DMS114 treated with DMSO at 0.1 percent for 48 hours (cell line): ENCODE measurements around the gene PSMB1.
"Not testable (repeated sequence)": the region's sequence is repeated elsewhere in the genome, so short reads cannot be mapped to it uniquely, and the experiment has no call there.

Experiments used
- DNase-seq: peaks from one replicate; lab custom pipeline; 2025; ENCODE audit not compliant: unreplicated experiment; lab: John Stamatoyannopoulos, UW

PSMB1 gene

DNA sequence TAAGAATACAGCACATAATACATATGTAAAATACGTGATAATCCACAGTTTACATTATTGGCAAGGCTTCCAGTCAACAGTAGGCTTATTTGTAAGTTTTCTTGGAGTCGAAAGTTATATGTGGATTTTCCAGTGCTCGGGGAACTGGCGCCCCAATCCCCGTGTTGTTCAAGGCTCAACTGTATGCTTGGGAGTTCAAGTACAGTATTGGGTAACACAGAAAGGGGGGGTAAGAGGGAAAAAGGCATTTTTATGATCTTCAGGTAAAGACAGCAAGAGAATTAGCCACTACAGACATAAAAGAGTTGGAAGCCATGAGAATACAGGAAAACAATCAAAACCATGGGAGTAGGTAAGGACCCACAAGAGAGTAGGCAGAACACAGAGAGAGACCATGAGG is 16.4 kb downstream of the PSMB1 start:
- DNase-seq = no peak

DNA sequence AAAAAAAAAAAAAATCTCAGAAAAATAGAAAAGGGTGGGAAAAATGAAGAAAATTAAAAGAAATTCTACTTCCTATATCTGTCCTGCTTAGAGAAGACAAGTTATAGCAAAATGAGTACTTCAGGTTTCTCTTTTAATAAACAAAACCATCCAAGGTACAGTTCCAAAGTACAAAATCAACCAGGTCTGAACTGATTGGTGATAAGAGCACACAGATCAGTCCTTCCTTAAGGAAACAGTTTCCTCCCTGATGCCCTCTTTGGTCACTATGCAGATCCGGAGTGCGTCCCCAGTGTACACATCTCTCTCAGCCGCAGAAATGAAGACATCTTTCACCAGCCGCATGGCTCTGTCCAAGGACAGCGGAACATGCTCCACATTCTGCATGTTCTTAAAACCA is 18.1 kb downstream of the PSMB1 start:
- no peak for DNase-seq

DNA sequence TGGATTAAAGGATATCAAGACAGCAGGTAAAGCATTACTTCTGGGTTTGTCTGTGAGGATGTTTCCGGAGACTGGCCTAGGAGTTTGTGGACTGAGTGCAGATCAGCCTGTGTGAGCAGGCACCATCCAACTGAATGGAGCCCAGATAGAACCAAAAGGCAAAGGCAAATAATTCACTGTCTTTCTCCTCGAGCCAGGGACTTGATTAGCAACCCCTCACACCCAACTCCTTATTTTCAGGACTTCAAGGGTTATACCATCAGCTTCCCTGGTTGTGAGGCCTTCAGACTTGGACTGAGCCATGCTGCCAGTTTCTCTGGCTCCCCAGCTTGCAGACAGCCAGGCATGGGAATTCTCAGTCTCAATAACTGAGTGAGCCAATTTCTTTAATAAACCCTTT is 19.3 kb downstream of the PSMB1 start:
- DNase-seq = no peak

DNA sequence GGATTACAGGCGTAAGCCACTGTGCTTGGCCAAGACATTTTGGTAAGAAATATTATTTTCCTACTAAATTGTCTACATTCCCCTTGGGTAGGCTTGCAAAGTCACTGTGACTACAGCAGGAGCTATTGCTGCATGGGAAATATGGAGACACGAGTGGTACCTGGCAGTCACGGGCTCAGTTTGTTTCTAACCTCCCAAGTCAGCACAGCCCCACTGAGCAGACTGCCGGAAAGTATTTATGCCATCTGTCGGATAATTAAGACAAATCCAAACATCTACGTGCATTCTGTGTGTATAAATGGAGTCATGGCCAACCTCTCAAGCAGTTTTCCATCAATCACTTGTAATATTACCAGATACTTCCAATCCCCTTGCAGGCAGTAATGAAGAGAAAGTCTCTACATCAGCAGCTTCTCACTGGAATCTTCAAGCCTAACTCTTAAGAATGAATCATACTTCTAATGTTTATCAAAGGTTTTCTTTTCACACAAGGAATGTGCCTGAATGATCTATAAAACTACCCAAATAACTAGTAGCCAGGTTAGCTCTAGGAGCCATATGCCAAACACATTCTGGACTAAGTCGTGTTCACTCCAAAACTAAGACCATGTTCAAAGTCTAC is 20.1 kb downstream of the PSMB1 start:
- DNase-seq = no peak

DNA sequence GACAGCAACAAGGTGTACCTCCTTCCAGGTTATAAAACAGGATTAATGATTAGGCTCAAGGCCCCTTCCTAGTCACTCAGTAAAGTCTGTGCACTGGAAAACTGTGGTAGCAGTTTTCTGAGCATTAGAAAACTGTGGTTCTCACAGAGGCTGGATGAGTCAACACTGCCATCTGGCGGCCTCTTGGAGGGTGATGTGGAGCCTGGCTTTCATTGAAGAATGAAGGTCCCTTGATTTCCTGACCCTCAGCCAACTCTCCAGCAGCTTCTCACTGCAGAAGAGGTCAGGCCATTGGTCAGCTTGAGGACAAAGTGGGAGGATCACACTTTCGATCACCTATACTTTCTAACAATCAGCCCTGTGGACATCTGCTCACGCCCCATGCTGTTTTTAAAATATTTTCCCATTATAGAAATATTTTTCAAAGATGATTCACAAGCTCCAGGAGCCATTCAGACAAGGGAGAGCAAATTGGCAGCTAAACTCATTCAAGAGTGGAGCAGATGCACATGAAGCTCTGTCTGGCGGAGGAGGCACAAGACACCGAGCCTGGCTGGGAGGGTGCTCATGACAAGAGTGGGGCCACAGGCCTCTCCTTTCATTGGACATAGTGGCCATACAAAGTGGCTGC is 23.2 kb downstream of the PSMB1 start:
- DNase-seq = peak; percentile 20

DNA sequence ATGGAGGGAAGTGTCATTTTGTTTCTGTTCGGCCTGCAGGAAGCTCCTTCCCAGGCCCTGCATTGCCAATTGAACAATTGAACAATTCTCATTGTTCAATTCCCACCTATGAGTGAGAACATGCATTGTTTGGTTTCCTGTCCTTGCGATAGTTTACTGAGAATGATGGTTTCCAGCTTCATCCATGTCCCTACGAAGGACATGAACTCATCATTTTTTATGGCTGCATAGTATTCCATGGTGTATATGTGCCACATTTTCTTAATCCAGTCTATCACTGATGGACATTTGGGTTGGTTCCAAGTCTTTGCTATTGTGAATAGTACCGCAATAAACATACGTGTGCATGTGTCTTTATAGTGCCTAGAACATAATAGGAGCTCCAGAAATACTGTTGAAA is 25.1 kb downstream of the PSMB1 start:
- not testable (repeated sequence) for DNase-seq

DNA sequence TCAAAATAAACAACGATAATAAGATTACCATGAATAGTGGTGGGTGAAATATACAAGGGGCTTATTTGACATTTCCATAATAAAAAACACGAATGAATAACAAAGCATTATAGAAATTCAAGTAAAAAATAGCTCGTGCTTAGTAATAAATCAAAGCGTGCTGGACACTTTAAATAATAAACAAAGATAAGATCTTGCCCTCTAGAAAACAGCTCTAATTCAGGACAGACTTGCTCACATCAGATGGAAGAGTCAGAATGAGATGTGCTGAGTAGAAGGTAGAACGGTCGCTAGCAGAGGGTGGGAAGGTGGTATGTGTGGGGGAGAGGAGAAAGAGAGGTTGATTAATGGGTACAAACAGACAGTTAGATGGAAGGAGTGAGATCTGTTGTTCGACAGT is 27.3 kb downstream of the PSMB1 start:
- no peak for DNase-seq

DNA sequence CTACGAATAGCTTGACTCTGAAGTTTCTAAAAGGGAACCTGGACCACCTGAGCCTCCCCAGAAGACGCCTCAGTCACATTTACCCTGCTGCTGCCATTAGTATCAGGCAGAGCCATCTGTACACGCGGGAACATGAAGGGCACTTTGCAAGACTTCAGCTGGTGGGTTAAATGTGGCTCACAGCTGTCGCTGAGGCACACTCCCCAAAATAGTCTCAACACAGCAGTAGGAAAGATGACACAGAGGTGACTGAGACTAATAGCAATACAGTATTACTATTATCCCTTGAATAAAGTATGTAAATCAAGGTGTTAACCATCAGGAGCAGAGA is 29.0 kb downstream of the PSMB1 start:
- DNase-seq = no peak

DNA sequence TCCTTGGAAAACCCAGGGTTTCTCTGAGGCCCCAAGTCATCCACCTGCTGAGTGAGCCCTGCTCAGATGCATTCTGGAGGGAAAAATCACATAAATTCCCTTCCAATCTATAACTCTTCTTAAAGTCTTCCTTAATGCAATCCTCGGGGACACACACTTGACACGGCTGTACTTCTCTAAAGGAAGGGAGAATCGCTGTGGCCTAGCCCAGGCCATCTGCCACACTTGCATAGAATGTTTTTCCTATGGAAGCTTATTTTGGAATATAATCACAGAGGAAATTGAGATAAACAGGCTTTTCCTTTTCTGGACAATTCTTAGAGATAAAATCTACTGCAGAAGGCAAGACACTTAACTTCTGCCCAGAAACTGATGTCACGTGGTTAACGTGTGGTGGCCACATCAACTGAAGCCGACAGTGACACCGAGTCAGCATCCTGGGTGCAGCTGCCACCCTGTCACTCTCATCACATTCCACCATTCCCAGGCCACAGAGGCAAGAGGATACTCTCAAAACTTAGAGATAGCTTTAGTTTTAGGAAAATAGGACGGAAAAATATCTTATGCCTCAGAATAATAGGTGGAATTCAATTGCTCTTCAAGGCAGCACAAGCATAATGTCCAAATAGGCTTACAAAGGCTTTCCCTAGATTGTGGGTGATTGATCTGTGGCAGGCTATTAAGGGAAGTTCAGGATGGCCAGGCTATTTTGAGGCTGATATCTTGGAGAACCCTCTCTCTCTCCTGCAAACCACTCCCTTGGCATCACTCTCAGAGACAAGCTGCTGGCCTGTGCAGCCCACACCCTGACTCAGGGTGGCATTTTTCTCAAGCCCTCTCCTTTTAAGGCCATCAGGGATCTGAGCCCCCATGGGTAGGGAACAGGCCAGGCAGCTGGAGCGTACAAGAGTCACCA is 29.6 kb downstream of the PSMB1 start:
- no peak for DNase-seq

DNA sequence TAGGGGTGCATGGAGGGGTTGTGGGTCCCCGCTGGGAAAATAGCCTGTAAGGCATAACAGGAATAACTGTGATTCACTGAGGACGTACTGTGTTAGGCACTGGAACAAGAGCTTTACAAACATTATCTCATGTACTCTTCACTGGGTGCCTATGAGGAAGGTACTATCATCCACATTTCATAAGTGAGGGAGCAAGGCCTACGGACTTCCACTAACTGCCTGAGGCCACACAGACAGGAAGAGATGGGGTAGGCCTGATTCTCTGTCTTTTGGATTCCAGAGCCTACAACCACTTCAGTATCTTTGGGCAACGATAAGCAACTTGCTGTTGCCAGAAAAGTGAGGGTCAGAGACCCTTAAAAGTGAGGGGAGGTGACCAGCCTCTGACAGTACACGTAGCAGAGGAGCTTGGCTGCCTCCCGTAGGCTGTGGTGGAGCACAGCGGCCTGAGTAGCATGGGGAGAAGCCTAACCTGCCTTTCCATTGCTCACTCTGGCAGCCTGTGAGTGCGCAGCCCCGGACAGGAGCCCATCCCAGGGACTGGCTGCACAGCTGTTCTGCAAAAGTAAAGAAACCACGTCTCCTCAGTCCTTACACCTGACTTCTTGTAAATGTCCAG is 30.4 kb downstream of the PSMB1 start:
- no peak for DNase-seq

DNA sequence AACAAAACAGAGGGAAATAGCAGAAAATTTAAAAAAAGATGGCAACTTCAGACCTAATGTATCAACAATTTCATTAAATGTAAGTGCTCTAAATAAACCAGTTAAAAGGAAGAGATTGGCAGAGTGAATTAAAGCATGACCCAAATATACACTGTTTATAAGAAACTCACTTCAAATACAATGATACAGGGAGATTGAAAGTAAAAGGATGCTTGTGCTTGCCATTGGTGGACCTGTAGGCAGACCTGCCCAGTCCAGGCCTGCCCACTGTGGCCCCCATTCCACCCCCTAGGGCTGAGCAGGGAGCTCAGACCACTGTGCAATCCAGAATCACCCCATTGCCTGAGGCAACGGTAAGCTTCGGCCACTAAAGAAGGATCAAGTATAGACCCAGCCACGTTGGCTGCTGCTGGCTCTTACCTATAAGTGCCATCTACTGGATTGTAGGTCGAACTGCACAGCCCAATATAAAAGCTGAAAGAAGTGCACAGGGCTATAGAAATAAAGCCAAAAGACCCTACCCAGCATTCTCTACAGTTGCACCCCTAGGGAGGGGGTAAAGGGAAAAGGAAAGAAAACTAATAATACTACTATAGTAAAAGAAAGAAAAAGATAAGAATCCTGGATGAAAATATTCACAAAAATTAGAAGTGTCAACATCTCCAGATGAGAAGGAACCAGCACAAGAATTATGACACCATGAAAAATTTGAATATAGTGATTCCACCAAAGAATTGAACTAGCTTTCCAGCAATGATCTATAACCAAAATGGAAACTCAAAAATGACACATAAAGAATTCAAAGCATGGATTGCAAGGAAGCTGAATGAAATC is 36.1 kb downstream of the PSMB1 start:
- no peak for DNase-seq

DNA sequence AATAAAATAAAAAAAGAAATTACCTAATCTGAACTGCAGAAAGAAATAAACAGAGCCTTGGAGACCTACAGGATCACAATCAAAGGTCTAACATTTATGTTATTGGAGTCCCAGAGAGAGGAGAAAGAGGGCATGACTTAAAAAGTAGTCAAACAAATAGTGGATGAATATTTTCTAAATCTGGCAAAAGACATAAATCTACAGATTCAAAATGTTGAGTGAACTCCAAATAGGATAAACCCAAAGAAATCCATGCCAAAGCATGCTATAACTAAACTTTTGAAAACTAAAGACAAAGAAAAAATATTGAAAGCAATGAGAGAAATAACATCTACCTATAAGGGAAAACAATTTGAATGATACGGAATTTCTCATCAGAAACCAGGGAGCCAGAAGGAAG is 38.2 kb downstream of the PSMB1 start:
- DNase-seq = no peak

DNA sequence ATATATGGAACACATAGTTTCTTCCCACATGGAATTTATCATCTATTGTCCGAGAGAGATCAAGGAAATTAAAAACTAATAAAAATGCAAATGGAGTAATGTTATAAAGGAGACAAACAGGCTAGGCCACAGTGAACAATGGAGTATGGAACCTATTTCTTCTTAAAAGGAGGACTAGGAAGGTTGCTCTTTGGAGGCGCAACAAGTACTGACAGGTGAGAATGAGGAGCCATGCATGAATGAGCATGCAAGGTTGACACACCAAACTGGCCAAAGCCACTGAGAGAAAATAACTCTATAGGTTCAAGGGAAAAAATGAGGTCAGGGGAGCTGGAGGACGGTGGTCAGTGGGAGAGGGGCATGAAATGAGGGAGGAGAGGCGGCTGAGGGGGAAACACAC is 40.9 kb downstream of the PSMB1 start:
- no peak for DNase-seq

DNA sequence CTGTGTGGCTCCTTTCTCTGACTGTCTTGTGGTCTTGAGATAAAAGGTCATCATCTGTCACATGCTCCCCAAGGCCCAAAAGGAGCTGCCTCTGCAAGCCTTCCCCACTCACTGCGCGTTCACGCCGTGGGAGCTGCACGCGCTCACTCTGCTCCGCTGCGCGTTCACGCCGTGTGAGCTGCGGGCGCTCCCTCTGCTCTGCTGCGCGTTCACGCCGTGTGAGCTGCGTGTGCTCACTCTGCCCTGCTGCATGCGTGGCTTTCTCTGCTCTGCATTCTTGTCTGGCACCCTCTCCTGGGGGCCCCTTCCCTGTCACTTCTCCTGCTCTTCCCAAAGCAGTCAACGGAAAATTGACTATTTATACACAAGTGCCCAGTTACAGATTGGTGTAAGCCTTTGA is 42.5 kb downstream of the PSMB1 start:
- DNase-seq = no peak

DNA sequence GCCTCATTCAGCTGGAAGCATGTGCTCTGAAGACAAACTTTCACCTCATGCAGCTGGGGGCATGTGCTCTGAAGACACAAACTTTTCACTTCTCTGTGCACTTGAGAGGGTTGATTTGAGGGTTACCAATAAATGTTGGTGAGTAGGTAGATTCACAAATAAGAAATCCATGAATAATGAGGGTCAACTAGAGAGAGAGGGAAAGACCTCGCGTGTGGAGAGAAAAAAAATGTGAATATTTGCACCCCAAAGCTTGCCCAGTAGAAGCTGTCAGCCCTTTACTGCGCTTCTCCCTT is 43.4 kb downstream of the PSMB1 start:
- no peak for DNase-seq

DNA sequence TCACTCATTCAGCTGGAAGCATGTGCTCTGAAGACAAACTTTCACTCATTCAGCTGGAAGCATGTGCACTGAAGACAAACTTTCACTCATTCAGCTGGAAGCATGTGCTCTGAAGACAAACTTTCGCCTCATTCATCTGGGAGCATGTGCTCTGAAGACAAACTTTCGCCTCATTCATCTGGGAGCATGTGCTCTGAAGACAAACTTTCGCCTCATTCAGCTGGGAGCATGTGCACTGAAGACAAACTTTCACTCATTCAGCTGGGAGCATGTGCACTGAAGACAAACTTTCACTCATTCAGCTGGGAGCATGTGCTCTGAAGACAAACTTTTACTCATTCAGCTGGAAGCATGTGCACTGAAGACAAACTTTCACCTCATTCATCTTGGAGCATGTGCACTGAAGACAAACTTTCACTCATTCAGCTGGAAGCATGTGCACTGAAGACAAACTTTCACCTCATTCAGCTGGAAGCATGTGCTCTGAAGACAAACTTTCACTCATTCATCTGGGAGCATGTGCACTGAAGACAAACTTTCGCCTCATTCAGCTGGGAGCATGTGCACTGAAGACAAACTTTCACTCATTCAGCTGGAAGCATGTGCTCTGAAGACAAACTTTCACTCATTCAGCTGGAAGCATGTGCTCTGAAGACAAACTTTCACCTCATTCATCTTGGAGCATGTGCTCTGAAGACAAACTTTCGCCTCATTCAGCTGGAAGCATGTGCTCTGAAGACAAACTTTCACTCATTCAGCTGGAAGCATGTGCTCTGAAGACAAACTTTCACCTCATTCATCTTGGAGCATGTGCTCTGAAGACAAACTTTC is 44.0 kb downstream of the PSMB1 start:
- DNase-seq = not testable (repeated sequence)

DNA sequence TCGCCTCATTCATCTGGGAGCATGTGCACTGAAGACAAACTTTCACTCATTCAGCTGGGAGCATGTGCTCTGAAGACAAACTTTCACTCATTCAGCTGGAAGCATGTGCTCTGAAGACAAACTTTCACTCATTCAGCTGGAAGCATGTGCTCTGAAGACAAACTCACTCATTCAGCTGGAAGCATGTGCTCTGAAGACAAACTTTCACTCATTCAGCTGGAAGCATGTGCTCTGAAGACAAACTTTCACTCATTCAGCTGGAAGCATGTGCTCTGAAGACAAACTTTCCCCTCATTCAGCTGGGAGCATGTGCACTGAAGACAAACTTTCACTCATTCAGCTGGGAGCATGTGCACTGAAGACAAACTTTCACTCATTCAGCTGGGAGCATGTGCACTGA is 44.8 kb downstream of the PSMB1 start:
- DNase-seq = not testable (repeated sequence)

DNA sequence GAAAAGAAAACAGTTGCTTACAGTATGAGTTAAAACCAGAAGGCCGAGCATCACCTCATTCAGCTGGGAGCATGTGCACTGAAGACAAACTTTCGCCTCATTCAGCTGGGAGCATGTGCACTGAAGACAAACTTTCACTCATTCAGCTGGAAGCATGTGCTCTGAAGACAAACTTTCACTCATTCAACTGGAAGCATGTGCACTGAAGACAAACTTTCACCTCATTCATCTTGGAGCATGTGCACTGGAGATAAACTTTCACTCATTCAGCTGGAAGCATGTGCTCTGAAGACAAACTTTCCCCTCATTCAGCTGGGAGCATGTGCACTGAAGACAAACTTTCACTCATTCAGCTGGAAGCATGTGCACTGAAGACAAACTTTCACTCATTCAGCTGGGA is 45.4 kb downstream of the PSMB1 start:
- not testable (repeated sequence) for DNase-seq

DNA sequence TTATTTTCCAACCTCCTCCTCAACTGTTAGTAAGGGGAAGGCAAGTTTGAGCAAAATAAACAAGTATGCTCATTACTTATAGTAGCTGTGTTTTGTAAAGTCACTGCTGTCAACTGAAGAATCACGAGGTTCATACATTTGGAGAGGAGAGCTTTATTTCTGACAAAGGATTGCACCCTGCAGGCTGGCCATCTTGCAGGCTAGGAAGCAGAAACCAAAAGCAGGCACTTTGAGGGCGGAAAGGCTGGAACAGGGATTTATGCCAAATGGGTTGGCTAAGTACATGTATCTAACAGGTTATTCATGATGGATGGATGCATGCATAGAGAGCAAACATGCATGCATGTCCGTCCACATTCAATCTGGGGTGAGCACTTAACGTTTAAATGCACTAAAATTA is 46.7 kb downstream of the PSMB1 start:
- no peak for DNase-seq

DNA sequence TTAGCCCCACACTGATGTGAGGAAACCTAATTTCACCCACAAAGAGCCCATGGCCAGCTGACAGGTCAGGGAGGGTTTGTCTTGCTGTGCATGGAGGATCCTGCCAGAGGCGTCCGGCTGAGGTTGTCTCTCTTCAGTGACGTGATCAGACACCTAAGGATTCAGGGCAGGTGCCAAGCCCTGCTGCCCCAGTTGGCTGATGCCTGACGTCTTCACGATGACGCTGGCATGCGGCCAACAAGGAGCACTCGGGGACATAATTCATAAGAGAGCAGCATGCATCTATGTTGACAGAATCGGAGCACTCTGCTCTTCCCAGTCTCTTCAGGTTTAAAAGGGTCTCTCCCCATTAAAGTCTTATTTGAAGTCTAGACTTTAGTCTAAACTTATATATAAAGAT is 47.8 kb downstream of the PSMB1 start:
- DNase-seq = no peak
